Osteocyte (in vitro differentiated cells): ENCODE data around the gene SNRNP70. TPM values are rescaled to one million over a fixed set of nuclear protein-coding genes. Genes with fewer than 3 reads are reported as not detected.
A peak's percentile ranks its signal among the peaks of the same experiment; 100 is the strongest.

ENCODE experiments used
- DNase-seq: peaks from one replicate; pipeline ENCODE4 v3.0.0; 2021; ENCODE audit warnings: mixed read lengths; ENCODE audit not compliant: unreplicated experiment; ENCODE audit errors: extremely low spot score
- H3K27ac Mint-ChIP-seq: one replicate; pipeline ENCODE4 v1.8.0; 2021; ENCODE audit warnings: mild to moderate bottlenecking, mixed read lengths; ENCODE audit not compliant: unreplicated experiment
- H3K27me3 Mint-ChIP-seq: one replicate; pipeline ENCODE4 v1.8.0; 2021; ENCODE audit warnings: mixed read lengths; ENCODE audit not compliant: unreplicated experiment
- H3K36me3 Mint-ChIP-seq: one replicate; pipeline ENCODE4 v1.8.0; 2021; ENCODE audit warnings: mixed read lengths; ENCODE audit not compliant: unreplicated experiment
- H3K4me1 Mint-ChIP-seq: one replicate; pipeline ENCODE4 v1.8.0; 2021; ENCODE audit warnings: mixed read lengths; ENCODE audit not compliant: unreplicated experiment
- H3K4me3 Mint-ChIP-seq: one replicate; pipeline ENCODE4 v1.8.0; 2021; ENCODE audit warnings: mild to moderate bottlenecking, moderate library complexity, mixed read lengths; ENCODE audit not compliant: unreplicated experiment
- H3K9me3 Mint-ChIP-seq: one replicate; pipeline ENCODE4 v1.8.0; 2021; ENCODE audit warnings: mixed read lengths; ENCODE audit not compliant: unreplicated experiment
- CTCF ChIP-seq: fragments of 200-600 bp; sonication (generic); IDR thresholded peaks from 2 replicates; pipeline ENCODE4 v1.5.0; 2021; ENCODE audit warnings: antibody characterized with exemption, mild to moderate bottlenecking, moderate library complexity
- total RNA-seq: library from RNA; stranded (reverse); gene quantifications from 2 replicates; pipeline ENCODE4 v1.2.1, GENCODE V29; 2021

SNRNP70 gene
- total RNA-seq, 1 donor from 2014 or later = 286 TPM

- no peak for DNase-seq
- H3K9me3 Mint-ChIP-seq = no peaks in the 10 kb centered on the region
- H3K4me1 Mint-ChIP-seq = no peaks in the 10 kb centered on the region
- TF ChIP-seq CTCF = no peak
- no peak overlapping the region for H3K4me3 Mint-ChIP-seq
- no peak overlapping the region for H3K27ac Mint-ChIP-seq
- H3K27me3 Mint-ChIP-seq = no peaks in the 10 kb centered on the region
- peaks cover 45% of the 10 kb centered on the region for H3K36me3 Mint-ChIP-seq
Observed at GRCh38 chr19:49103331-49104085, 18.3 kb downstream of the SNRNP70 start.

DNA sequence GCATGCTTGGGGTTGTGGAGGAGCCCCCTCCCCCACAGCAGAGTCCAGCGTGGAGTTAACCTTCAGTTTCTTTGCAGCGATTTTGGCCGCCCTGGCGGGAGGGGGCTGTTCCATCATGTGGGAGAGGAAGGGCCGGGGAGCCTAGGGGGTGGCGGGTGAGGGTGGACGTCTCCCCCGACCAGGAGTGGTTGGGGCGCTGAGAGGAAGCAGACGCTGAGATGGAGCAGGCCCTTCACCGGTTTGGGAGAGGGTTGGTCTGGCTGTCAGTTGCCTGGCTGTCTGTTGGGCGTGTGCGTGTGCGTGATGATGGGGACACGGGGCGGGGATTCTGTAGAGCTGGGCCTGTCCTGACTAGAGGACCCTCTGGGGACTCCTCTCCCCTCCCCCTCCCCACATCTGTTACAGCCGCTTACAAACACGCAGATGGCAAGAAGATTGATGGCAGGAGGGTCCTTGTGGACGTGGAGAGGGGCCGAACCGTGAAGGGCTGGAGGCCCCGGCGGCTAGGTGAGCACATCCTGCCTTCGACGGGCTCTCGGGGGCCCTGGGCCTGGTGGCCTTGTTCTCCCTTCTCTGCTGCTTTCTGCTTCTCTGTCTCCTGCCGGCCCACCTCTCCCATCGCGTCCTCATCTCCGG lies 19.1 kb downstream of the SNRNP70 start:
- Mint-ChIP-seq H3K27ac (no peak overlapping the region), H3K27me3 (no peaks in the 10 kb centered on the region), H3K4me3 (no peak overlapping the region), H3K36me3 (peaks cover 47% of the 10 kb centered on the region), H3K4me1 (no peaks in the 10 kb centered on the region), H3K9me3 (no peaks in the 10 kb centered on the region)
- no peak for TF ChIP-seq CTCF
- DNase-seq = no peak

- TF ChIP-seq CTCF = peak; percentile 84
- Mint-ChIP-seq H3K36me3 (peaks cover 36% of the 10 kb centered on the region), H3K9me3 (no peaks in the 10 kb centered on the region), H3K27me3 (no peaks in the 10 kb centered on the region), H3K4me1 (peaks cover 2% of the 10 kb centered on the region), H3K27ac (no peak overlapping the region), H3K4me3 (no peak overlapping the region)
- DNase-seq = no peak
Observed at GRCh38 chr19:49106648-49107135, 21.4 kb downstream of the SNRNP70 start.

GRCh38 chr19:49107625-49108459 lies 22.6 kb downstream of the SNRNP70 start:
- DNase-seq = no peak
- Mint-ChIP-seq H3K4me3 (no peak overlapping the region), H3K4me1 (peaks cover 3% of the 10 kb centered on the region), H3K36me3 (peaks cover 32% of the 10 kb centered on the region), H3K27me3 (no peaks in the 10 kb centered on the region), H3K9me3 (no peaks in the 10 kb centered on the region), H3K27ac (no peak overlapping the region)
- no peak for TF ChIP-seq CTCF

DNA sequence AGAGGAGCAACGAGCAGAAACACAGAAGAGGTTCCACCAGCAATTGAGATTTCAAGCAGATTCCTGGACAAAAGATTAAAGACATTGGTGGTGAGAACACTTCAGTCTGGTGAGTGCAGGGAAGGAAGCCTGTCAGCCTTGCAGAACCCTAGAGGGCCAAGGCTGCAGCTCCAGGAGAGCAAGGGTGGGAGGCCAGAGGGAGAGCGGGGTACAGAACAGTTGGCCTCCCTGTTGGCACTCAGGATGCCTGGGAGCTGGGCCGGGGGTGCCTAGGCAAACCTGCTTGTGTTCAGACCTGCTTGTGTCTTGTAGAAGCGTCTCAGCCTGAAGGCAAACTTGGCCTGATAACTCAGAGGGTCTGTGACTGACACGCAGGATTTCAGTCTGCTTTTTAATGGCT lies 23.8 kb downstream of the SNRNP70 start:
- Mint-ChIP-seq H3K4me3 (no peak overlapping the region), H3K9me3 (no peaks in the 10 kb centered on the region), H3K27me3 (no peaks in the 10 kb centered on the region), H3K36me3 (peaks cover 32% of the 10 kb centered on the region), H3K27ac (peak overlapping the region; percentile 67), H3K4me1 (peaks cover 10% of the 10 kb centered on the region)
- DNase-seq = no peak
- TF ChIP-seq CTCF = no peak
